Measurements from ENCODE around the gene GPR183. TPM values are rescaled to one million over a fixed set of nuclear protein-coding genes. Genes with fewer than 3 reads are reported as not detected.

GPR183 gene
- total RNA-seq, 1 donor from 2014 or later: not detected

DNA sequence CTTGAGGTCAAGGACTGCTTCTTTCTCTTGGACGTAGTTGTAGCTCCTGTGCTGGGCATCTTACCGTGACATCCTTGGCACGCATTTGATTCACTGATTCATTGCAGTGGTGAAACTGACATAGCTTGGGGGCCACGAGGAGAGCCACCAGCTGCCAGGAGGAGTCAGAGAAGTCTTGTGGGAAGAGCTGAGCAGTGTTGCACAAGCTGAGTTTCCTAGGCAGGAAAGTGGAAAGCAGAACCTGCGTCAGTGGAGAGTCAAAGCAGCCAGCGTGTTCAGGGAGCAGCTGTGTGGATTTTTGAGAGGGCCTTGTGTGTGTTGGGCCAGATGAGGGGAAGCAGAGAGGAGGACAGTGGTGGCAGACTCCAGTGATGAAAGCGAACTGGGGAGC, 5.3 kb upstream of the GPR183 start:
- no peak overlapping the region for H3K27ac Mint-ChIP-seq
- peaks cover 3% of the 10 kb centered on the region for H3K9me3 Mint-ChIP-seq (ENCODE audit: low read depth)
- peaks cover 14% of the 10 kb centered on the region for H3K4me1 Mint-ChIP-seq (ENCODE audit: low read depth)
- no peak for DNase-seq (ENCODE audit: low spot score, unreplicated experiment)
- H3K27me3 Mint-ChIP-seq: no peaks in the 10 kb centered on the region
- H3K36me3 Mint-ChIP-seq (ENCODE audit: insufficient read depth): peaks cover 23% of the 10 kb centered on the region
- TF ChIP-seq, protein P1, sequence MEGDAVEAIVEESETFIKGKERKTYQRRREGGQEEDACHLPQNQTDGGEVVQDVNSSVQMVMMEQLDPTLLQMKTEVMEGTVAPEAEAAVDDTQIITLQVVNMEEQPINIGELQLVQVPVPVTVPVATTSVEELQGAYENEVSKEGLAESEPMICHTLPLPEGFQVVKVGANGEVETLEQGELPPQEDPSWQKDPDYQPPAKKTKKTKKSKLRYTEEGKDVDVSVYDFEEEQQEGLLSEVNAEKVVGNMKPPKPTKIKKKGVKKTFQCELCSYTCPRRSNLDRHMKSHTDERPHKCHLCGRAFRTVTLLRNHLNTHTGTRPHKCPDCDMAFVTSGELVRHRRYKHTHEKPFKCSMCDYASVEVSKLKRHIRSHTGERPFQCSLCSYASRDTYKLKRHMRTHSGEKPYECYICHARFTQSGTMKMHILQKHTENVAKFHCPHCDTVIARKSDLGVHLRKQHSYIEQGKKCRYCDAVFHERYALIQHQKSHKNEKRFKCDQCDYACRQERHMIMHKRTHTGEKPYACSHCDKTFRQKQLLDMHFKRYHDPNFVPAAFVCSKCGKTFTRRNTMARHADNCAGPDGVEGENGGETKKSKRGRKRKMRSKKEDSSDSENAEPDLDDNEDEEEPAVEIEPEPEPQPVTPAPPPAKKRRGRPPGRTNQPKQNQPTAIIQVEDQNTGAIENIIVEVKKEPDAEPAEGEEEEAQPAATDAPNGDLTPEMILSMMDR (IDR thresholded peaks at IDR 0.05; ENCODE audit: unreplicated experiment): no peak
- H3K4me3 Mint-ChIP-seq (ENCODE audit: low read depth): no peak overlapping the region

DNA sequence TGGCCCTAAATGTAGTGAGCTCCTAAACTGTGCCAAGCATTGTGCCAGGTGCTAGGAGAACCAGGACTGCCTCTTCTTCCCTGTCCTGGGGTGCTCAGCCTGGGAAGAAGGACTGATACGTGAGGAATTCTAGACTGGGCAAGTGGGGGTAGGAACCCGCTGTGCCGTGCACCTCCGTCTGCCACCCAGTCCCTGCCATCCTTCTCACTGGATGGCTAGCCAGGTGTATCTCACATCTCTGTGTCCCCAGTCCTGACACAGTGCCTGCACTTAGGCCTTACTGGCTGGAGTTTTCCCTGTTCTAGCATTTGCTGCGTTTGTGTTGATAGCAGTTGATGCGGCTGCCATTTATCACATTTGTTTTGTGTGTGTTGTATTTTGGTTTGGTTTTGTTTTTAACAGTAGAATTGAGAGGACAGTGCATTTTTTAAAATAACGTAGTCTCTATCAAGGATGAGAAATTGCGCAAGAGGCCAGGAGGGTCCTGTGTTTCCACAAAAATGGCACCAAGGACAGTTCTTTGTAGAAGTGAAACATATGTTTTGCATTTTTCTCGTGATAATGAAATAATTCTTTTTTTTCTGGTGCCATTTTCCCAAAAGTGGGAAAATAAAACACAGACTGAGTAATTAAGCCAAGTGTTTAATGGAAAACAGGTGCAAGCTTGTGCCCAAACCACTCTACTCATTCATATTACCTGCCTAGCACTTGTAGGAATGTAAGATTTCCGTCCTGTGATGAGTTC, 4.7 kb upstream of the GPR183 start:
- H3K36me3 Mint-ChIP-seq (ENCODE audit: insufficient read depth): peaks cover 20% of the 10 kb centered on the region
- no peak for DNase-seq (ENCODE audit: low spot score, unreplicated experiment)
- no peak overlapping the region for H3K27ac Mint-ChIP-seq
- H3K27me3 Mint-ChIP-seq: no peaks in the 10 kb centered on the region
- H3K4me3 Mint-ChIP-seq (ENCODE audit: low read depth): no peak overlapping the region
- H3K4me1 Mint-ChIP-seq (ENCODE audit: low read depth): peaks cover 19% of the 10 kb centered on the region
- TF ChIP-seq, protein P1 (IDR thresholded peaks at IDR 0.05; ENCODE audit: unreplicated experiment): no peak
- H3K9me3 Mint-ChIP-seq (ENCODE audit: low read depth): peaks cover 3% of the 10 kb centered on the region

DNA sequence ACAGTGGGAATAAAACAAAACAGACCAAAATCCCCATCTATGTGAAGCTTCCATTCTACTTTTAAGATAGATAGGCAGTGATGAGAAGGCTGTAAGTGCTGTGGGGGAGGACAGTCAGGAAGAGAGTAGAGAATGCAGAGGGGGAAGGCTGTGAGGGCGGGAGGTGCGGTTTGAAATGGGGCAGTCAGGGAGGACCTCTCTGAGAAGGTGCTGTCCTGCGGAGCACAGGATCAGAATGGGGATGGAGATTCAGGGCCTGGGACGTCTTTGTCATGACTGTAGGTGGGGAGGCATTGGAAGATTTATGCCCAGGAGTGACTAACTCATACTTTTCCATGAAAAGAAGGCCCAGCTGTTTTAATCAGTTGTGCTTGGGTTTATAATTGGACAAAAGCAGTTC, 3.9 kb upstream of the GPR183 start:
- no peak overlapping the region for H3K4me3 Mint-ChIP-seq (ENCODE audit: low read depth)
- peaks cover 19% of the 10 kb centered on the region for H3K36me3 Mint-ChIP-seq (ENCODE audit: insufficient read depth)
- peaks cover 3% of the 10 kb centered on the region for H3K9me3 Mint-ChIP-seq (ENCODE audit: low read depth)
- no peak overlapping the region for H3K27ac Mint-ChIP-seq
- TF ChIP-seq, protein P1 (IDR thresholded peaks at IDR 0.05; ENCODE audit: unreplicated experiment): no peak
- no peak for DNase-seq (ENCODE audit: low spot score, unreplicated experiment)
- peaks cover 23% of the 10 kb centered on the region for H3K4me1 Mint-ChIP-seq (ENCODE audit: low read depth)
- no peaks in the 10 kb centered on the region for H3K27me3 Mint-ChIP-seq

DNA sequence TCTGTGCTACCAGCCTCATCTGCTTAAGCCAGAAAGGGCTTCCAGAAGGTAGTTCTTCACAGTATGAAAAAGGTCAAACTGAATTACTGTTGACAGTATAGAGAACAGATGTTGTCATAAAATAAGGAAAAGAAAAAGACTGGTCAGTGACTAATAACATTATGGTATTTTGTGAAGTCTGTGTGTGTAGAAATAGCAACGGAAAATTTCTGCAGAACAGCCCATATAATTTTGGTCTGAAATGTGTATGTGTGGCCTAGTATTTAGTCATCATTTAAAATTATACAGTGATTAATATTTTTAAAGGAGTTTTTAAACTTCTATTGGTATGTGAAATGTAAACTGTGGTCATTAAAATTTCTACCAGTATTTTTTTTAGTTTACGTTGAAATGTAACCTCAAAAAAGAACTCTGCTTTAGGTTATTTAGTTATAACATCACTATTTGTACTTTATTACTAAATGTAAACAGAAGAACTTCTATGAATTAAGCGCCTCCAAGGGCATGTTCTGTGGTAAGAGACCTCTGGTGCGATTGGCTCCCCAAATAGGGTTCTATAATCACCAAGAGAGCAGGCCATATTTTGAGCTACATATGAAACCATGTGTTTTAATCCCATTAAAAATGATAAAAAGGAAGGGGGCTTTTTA, 3.3 kb upstream of the GPR183 start:
- no peak overlapping the region for H3K27ac Mint-ChIP-seq
- H3K4me3 Mint-ChIP-seq (ENCODE audit: low read depth): no peak overlapping the region
- H3K4me1 Mint-ChIP-seq (ENCODE audit: low read depth): peaks cover 23% of the 10 kb centered on the region
- TF ChIP-seq, protein P1 (IDR thresholded peaks at IDR 0.05; ENCODE audit: unreplicated experiment): no peak
- no peak for DNase-seq (ENCODE audit: low spot score, unreplicated experiment)
- no peaks in the 10 kb centered on the region for H3K27me3 Mint-ChIP-seq
- peaks cover 3% of the 10 kb centered on the region for H3K9me3 Mint-ChIP-seq (ENCODE audit: low read depth)
- peaks cover 19% of the 10 kb centered on the region for H3K36me3 Mint-ChIP-seq (ENCODE audit: insufficient read depth)

DNA sequence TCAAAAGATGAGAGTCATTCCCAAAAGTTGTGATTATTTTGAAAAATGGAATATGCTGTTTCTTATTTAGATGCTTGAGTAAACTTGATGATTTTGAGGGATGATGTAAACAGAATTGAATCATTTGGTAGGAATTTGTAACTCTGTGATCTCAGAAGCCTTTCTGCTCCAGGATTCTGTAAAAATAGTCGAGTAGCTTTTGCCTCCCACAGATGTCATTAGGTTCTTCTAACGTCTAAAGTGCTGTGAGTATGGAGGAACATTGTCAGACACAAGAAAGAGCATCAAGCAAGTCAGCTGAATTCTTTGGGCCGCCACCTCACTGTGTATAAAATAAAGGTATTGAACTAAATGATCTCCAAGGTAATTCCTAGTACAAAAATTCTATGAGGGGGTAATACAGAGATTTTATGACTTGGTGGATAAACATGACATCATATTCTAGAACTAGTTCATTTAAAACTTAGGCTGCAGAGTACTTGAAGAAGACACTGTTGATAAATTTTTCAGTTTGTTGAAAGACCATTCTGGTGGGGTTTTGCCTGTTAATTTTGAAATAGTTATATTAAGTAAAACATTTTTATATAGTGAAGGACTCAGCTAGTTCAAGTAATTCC, 1.4 kb upstream of the GPR183 start:
- H3K36me3 Mint-ChIP-seq (ENCODE audit: insufficient read depth): peaks cover 14% of the 10 kb centered on the region
- DNase-seq (ENCODE audit: low spot score, unreplicated experiment): no peak
- H3K27me3 Mint-ChIP-seq: no peaks in the 10 kb centered on the region
- H3K9me3 Mint-ChIP-seq (ENCODE audit: low read depth): peaks cover 3% of the 10 kb centered on the region
- H3K4me3 Mint-ChIP-seq (ENCODE audit: low read depth): no peak overlapping the region
- no peak overlapping the region for H3K27ac Mint-ChIP-seq
- TF ChIP-seq, protein P1 (IDR thresholded peaks at IDR 0.05; ENCODE audit: unreplicated experiment): no peak
- peaks cover 23% of the 10 kb centered on the region for H3K4me1 Mint-ChIP-seq (ENCODE audit: low read depth)

All from progenitor cell of endocrine pancreas (in vitro differentiated cells).